ENCODE results near the gene ITGAE.

Gene ITGAE

DNA sequence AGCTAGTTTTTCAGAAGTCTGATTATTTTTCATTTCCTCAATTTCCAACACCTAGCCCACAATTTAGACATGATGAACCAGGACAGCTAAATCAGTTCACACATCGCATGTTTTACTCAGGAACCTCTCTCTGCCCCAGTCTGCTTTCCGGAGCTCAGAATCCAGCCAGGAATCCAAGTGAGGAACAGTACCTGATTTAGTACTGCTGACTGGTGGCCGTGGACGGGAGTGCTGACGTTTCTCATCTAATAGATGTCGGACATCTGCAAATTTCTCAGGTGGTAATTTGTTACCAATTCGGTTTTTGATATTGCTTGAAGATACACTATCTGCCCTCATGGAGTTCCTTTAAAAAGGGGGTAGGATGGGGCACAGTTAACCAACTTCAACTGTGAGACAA, 14.9 kb upstream of the ITGAE start:
- DNase-seq, result no peak

DNA sequence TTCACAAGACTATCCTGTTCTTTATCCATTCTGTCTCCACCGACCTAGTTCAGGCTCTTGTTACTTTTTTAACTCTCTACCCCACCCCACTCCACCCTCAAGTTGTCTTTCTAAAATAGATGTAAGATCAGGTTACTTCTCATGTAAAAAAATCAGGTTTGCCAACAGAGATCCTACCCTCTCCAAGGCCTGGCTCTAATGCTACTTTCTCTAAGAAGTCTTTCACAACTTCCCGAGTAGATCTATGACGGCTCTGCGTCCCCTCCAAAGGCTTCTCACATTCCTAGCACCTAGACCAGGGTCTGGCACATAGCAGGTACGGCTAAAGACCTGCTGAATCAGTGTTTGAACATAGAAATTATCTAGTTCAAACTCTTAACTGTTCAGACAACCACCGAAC, 14.1 kb upstream of the ITGAE start:
- no peak for DNase-seq

DNA sequence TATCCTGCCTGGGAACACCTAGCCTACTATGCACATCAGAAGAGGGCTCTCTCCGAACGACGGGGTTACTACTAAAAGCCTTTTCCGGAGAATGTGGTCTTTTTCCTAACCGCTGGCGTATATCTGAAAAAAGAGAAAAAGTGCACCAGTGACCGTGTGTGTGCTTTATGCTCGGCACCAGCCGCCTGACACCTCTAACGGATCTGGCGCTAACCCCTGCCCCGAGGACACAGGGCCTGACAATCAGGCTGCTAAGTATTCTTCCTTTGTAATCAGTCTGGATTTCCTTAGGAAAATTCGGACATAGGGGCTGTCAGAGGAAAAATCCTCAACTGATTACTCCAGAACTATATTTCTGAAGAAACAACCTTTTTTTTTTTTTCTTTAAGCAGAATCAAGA, 13.4 kb upstream of the ITGAE start:
- DNase-seq, result no peak

DNA sequence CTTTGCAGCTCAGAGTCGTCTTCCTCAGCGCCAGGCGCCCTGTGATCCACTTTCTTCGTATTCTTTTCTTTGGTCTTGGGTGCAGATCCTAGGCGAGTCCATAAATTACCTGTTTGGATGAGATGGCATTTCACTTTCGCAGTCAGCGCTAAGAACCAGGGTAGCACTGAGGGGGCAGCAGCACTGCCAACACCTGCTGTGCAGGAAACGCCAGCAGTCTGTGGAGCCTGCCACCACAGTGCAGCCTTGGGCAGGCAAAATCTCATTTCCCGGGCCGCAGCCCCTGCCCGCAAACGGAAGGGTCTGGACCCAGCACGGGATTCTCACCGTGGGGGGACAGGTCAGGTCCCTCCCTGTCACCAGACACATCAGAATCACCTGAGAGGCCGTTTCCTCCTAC, 12.2 kb upstream of the ITGAE start:
- DNase-seq, result no peak

DNA sequence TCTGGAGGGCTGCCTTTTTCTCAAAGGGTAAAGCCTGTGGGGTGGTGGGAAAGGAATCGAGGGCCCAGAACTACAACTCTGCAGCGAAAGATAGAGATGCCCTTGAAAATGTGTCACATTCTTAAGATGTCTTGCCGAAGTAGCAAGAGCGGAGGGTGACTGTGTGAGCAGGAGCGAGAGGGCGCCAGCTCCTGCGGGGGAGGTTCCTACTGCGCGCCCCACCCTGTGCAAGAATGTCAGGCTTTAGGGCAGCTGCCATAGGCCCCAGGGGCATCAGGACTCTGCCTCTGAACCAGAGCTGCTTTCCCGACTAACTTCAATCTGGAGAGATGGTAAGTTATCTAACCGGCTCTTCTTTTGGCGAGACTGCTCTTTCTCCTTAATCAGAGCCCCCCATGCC, 11.8 kb upstream of the ITGAE start:
- no peak for DNase-seq

DNA sequence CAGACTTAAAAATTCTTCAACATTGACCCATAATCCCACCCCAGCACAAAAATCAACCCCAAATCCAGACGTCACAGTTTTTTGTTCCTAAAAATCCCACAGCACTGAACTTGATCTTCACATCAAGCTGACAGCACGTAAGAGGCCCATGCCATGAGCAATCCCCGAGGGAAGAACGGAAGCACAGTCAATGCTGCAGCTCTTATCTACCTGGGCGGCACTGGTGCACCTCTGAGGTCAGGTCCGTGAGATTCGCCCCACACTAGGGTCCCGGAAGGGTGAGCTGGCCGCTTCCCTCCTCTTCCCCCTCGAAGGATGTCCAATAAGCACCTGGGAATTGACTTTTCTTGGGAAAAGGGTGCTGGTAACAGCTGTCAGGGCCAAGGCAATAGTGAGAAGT, 11.3 kb upstream of the ITGAE start:
- DNase-seq, result no peak

DNA sequence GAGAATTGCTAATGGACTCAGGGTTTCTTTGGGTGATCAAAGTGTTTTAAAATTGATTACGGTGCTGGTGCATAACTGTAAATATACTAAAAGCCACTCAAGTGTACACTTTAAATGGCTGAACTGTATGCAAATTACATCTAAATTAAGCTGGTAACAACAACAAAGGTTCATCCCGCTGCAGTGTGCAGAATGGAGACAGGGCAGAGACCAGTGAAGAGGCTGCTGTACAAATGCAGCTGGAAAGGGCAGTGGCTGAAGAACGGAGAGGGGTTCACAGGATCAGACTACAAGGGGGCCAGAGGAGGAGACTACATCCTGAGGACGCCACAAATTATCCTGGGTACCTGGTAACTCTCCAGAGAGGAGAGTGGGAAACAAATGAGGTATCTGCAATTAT, 9.0 kb upstream of the ITGAE start:
- DNase-seq, result no peak

DNA sequence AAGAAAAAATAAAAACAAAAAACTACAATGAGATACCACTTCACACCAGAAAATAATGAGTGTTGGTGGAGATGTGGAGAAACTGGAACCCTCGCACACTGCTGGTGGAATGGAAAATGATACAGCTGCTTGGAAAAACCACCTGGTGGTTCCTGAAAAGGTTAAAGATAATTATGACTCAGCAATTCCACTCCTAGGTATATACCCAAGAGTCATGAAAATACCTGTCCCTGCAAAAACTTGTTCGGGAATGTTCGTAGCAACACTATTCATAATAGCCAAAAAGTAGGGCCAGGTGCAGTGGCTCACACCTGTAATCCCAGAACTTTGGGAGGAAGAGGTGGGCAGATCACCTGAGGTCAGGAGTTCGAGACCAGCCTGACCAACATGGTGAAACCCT, 8.1 kb upstream of the ITGAE start:
- no peak for DNase-seq

DNA sequence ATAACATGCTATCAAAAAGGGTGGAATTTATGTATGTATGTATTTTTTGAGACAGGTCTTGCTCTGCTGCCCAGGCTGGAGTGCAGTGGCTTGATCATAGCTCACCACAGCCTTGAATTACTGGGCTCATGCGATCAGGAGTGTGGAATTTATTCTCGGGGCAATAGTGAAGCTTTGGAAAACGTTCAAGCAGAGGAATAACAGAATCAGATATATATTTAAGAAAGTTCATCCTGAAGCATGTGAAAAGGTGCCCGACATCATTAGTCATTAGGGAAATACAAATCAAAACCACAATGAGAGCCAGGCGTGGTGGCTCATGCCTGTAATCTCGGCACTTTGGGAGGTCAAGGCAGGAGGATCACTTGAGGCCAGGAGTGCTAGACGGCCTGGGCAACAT, 7.7 kb upstream of the ITGAE start:
- no peak for DNase-seq

DNA sequence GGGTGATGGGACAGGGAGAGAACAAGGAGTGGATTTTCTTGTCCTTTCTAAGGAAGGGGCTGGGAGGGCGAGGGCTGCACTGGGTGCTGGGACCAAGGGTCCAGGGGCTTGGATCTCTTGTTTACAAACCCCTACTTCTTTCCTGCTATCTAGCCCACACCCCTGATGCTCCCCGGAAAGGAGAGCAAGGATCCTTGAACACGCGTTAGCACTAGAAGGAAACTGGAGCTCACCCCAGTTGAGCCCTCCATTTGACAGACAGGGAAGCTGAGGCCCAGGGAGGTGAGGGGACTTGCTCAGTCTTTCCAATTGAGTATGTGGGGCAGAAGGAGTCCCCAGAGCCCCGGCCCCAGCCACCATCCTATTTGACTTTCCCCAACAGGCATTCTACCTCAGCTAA, 4.6 kb upstream of the ITGAE start:
- DNase-seq, result no peak

DNA sequence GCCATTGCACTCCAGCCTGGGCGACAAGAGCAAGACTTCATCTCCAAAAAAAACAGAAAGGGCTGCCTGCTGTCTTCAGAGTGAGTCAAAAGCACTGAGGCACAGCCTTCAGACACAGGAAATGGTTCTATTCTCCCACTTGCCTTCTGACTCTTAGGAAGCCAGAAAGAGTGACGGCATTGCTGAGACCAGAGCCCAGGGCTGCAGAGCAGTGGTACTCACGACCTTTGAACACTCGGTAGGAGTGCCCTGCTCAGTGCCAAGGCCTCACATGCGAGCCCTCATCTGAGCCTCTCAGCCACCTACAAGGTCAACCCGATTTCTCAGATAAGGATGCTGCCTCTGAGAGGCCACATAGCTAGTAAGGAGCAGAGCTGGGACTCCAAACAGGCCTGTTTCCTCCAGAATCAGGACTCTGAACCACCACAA, 3.5 kb upstream of the ITGAE start:
- no peak for DNase-seq

DNA sequence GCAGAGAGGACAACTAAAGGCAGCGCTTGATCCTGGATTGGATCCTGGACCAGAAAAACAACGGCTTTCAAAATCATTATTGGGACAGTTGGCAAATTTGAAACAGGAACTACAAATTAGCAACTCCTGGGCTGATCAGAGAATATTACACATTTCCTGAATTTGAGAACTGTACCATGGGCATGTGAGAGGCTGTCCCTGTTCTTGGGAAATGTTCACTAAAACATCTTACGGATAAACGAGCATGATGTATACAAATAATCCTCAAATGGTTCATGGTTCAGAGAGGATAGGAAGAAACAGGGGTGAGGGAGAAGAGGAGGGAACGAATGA, 2.3 kb upstream of the ITGAE start:
- DNase-seq, result no peak

DNA sequence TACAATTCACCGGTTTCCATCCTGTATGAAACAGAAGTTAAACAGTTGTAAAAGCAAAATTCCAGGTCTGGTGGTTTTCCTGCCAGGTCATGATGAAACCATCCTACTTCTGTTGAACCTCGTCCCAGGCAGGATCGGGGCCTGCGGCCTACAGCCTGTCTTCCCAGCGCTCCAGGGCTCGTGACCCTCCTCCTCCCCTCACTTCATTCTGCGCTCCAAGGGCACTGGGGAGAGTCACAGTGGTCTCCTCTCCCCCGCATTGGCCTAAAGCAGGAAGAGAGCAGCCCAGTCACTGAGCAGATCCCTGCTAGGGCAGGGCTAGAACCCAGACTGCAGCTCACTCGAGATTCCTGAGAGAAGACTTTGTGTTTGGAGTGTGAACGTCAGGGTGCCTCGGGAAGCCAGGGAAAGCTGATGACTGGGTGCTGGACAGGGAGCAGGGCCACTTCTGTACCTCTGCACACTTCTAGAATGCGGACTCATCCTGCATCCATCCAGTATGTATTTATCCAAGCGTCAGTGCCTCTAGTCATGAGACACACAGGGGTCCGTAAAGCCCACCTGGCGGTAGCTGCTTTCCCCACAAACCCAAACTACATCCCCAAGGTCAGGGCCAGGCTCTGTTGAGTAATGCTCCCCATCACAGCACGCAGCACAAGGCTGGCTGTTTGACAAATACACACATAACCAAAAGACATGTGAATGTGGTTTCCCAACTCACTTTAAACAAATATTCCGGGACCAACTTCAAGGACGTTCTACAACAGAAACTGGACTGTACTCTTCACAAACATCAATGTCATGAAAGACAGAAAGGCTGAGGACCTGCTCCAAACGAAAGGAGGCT, 1.7 kb upstream of the ITGAE start:
- no peak for DNase-seq

DNA sequence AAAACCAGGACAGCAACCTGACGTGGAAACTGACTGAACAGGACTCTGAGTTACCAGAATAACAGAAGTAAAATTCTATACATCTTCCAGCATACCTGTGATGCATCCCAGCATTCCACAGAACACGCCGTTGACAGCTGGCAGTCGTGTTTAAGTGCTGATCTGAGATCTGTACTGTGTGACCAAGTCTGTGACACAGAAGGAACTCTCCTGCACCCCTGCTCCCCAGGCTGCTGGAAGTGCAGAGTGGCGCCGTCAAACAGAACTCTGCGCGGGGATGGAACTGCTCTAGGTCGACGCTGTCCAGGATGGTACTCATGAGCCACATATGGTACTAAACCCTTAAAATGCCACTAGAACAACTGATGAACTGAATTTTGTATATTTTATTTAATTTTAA, 804 bp upstream of the ITGAE start:
- no peak for DNase-seq

DNA sequence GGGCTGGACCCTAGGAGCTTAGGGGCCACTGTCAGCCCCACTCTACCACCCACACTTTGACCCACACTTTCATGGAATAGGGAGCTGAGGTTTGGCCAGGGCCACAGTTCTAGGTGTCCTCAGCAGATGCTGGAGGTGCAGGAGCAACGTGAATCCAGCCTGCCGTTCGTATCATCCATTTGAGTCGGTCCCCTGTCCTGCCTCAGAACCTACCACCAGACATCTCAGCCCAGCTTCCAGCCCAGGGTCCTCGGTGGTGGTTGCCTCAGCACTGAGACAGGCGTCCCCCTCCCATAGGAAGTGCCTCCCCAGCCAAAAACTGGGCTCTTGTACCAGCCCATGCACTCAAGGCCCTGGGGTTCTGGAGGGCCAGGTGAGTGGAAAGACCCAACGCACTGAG, 359 bp upstream of the ITGAE start:
- no peak for DNase-seq

DNA sequence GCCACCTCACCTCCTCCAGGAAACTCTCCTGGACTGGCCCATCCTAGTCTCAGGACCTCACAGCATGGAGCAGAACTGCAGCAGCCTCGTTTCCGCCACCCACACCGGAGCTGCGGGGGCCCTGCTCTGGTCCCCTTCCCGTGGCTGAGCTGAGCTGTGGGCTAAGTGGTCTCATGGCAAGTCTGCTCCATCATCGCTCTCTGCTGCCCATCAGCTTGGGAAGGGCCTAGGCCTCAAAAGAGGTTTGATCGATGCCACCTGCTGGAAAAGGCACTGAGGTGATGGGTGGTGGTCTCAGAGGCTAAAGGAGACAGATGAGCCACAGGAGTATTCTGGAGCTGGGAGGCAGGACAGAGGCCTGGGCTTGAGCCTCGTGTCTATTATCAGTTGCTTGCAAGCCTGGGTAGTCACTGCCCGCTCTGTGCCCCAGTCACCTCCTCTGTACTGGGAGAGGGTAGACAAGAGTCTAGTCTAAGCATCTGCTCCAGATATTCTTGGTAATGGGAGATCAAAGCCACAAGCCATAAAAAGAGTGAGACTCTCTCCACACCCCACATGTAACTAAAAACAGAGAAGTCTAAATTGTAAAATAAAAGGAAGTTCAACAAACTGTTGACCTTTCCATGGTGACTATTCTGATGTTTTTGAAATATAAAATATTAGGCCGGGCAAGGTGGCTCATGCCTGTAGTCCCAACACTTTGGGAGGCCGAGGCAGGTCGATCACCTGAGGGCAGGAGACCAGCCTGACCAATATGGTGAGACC, 1.6 kb downstream of the ITGAE start:
- DNase-seq, result peak; percentile 13

DNA sequence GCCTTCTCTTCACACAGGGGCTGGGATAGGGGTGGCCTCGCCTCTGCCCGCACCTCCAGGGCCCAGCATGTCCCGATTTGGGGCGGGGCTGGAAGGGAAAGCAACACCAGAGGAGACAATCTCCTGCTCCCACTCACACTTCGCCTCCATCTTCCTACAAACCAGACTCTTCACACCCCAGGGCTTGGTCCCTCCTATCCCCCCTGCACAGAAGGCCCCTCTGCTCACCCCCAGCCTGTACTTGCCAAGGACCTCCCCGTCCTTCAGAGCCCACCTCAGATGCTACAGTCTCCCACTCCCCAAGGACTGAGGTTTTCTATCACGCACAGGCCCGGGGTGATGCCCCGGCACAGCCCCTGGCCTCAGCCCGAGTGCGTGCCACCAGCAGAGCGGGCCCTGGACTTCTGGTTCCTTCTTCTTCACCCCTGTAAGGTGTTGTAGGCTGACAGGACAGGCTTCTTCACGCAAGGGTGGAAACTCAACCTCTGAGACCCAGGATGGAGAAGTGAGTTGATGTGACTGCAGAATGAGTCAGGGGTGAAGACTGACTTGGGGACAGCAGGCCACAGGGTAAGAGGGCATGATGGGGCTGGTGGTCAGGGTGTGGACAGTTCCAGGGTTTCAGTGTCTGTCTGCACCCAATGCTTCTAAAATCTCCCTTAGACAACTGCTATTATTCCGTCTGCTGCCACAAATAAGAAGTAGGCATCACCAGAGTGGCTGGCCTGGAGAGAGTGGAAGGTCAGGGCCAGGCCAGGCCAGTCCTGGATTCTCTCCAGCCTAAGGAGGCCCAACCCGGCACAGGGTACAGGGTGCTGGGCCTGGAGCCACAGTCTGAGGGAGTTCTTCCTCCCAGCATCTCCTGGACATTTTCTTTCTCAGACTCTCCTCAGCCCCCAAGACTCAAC, 2.5 kb downstream of the ITGAE start:
- no peak for DNase-seq

DNA sequence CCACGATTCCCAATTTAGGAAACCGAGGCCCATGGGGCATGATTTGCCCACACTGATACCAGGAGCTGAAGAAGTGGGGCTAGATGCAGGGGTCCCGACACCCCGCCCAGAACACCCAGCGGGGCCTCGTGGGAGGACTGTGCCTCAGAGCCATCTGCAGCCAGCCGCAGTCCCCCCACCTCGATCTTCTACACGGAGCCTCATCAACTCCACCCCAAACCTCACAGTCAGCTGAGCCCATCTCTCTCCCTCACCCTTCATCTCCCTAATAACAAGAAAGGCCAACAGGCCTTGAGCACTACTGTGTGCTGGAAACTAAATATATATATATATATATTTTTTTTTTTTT, 4.2 kb downstream of the ITGAE start:
- no peak for DNase-seq

DNA sequence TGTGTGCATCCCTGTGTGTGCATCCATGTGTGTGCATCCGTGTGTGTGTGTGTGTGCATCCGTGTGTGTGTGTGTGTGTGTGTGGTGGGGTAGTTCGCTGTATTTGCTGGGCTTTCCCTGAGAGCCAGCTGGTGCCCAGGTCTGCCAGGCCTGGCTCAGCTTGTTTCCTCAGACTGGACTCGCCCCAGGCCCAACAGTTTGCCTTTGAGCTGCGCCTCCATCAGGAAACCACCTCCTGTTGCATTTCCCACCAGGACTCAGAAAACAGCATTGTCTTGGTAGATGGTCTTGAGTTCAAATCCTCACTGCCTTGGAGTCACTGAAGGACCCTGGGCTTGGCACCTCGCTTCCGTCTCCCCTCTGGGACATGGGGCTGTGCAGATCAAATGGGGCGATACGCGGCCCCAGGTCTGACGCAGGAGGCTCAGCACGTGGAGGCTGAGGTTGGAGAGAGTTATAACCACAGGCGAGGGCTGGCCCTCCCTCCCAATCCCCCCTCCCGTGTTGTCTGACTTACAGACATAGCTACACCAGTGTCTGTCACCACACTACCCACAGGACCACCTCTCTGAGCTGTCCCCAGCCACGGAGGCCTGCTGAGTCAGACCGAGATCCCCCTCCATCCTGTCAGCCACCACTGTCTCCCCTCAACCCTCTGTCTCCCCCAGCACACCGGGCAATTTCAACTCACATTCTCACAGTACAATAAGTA, 4.7 kb downstream of the ITGAE start:
- DNase-seq, result peak; percentile 34

DNA sequence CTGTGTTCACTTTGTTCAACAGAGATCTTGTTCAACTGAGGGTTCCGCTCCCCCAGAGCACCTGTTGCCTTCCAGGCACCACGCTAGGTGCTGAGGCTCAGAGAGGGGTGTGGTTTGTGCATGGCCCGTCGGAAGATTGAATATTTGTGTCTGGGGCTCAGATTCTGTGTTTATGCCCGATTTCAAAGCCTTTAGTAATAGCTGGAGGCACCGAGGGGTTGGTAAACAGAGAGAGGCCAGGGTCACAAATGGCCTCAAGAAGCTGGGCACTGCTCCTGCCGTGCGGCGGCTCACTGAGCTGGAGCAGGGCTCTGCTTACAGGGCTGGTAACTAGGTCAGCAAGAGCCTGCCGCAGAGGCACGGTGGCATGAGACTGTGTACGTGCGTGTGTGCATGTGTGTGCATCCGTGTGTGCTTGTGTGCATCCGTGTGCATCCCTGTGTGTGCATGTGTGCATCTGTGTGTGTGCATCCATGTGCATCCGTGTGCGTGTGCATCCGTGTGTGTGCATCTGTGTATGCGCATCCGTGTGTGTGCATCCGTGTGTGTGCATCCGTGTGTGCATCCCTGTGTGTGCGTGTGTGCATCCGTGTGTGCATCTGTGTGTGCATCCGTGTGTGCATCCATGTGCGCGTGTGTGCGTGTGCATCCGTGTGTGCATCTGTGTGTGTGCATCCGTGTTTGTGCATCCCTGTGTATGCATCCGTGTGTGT, 5.4 kb downstream of the ITGAE start:
- no peak for DNase-seq

DNA sequence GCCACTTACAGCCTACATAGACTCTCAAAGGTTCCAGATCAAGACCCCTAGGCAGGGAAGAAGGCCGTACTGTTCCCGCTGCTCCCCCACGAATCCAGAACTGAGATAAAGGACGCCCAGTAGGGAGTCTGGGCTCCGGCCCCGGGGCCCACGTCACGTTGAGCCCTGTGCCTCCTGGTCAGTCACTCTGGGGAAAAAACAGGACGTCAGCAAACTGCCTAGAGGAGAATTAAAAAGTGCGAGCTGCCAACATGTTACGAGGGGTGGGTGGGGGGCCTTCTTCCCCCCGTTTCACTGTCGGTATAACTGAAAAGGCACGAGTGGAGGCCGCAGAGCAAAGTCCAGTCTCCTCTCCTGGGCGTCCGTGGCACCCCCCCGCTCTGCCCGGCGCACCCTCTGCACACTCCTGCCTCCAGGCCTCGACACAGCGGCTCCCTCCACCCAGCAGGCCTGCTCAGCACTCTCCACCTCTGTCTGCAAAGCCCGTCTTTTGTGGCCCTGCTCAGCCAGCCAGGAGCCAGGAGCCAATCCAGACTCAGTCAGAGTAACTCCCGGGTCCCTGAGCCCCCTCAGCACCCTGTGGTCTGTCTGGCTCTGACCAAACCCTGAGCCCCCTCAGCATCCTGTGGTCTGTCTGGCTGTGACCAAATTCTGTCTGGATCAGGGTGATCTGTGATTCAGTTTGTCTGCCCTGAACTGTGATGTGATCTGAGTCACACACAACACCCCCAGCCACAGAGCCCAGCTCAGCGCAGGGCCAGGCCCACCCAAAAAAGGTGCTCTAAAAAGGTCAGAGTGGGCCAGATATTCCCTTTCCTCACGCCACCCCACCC, 6.2 kb downstream of the ITGAE start:
- no peak for DNase-seq

Data from hematopoietic multipotent progenitor cell treated with erythropoietin and hydrocortisone succinate and interleukin-3 and kit ligand, for 6 days (in vitro differentiated cells).